ENCODE data around the gene HOXA7.

HOXA7 gene

DNA sequence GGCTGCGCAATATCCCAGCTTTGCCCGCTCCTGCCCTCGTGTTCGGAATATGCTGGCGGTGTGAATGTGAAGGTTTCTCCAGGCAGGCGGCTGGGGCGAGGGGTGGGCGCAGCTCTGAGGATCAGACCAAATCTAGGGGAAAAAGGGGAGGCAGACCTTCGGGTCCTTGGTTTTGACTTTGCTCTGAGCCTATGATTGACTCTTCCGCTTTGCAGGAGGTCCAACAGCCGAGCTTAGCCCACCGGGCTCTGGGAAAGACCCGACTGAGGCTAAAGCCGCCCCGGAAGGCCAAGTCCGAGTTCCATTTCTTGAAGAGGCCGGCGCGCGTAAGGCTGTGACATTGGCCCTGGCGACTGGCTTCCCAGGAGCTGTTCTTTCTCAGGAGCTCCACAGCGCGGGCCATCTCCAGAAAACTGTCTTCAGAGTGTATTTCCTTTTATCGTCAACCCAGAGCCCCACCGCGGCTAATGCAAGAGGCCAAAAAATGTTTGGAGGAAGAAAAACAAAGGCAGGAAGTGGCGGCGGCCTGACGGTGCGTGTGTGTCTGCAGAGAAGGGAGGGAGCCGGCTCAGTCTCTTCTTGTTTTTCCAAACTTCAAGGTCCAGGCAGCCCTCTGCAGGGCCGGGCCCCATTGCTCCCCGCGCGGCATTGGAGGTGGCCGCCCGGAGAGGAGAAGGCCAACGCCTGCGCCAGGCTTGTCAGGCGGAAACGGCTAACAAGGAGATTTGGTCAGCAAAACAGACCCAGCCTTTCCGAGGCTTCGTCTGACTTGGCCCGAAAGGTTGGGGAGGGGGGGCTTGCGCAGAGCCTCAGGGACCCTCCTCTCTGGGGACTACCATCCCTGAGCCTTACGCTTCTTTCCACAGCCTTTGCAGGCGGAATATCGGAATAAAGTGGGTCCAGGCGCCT is 32.2 kb upstream of the HOXA7 start:
- H3K4me3 ChIP-seq (ENCODE audit: low read depth, low read length), result no peak overlapping the region
- DNase-seq (ENCODE audit: low read depth), result no peak
- TF ChIP-seq, protein P1, sequence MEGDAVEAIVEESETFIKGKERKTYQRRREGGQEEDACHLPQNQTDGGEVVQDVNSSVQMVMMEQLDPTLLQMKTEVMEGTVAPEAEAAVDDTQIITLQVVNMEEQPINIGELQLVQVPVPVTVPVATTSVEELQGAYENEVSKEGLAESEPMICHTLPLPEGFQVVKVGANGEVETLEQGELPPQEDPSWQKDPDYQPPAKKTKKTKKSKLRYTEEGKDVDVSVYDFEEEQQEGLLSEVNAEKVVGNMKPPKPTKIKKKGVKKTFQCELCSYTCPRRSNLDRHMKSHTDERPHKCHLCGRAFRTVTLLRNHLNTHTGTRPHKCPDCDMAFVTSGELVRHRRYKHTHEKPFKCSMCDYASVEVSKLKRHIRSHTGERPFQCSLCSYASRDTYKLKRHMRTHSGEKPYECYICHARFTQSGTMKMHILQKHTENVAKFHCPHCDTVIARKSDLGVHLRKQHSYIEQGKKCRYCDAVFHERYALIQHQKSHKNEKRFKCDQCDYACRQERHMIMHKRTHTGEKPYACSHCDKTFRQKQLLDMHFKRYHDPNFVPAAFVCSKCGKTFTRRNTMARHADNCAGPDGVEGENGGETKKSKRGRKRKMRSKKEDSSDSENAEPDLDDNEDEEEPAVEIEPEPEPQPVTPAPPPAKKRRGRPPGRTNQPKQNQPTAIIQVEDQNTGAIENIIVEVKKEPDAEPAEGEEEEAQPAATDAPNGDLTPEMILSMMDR (IDR thresholded peaks at IDR 0.05; ENCODE audit: low read depth, low read length, missing control alignments), result no peak

DNA sequence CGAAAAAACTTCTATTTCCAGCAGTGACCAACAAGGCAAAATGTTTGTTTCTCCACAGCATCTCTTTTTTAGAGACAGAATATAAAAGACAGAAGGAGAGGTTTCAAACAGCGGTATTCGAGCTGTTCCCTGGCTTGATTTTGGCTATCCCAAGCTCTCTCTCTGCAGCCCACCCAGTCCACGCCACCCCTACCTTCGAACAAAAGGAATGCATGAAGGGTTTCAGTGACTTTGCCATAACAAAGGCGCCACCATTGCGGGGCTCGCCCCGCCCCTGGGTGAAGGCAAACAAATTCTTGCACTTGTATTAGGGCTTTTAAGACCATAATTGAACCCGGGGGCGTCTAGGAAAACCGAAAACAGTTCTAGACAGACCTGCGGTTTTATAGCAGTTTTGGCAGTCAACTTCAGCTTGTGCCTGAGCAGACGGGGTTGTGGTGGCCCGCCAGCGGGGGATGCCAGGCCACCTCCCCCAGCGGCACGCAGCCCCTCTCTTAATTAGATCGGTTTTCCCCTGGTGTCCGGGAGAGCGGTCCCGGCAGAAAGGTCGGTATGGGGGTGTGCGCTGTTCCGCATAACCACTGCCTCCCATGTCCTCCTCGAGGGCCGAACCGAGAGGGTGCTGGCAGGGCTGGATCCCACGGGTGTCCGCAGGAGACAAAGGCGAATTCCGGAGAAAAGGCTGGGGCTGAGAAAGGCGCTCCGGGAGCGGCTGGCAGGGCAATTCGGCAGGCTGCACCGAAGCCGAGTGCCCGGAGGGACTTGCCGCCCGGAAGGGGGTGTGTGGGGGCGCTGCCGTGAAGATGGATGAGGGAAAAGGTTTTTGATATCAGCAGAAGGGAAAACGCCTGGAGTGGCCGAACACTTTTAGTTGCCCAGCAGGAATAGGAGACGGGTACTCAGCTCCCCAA is 31.3 kb upstream of the HOXA7 start:
- H3K4me3 ChIP-seq (ENCODE audit: low read depth, low read length), result no peak overlapping the region

DNA sequence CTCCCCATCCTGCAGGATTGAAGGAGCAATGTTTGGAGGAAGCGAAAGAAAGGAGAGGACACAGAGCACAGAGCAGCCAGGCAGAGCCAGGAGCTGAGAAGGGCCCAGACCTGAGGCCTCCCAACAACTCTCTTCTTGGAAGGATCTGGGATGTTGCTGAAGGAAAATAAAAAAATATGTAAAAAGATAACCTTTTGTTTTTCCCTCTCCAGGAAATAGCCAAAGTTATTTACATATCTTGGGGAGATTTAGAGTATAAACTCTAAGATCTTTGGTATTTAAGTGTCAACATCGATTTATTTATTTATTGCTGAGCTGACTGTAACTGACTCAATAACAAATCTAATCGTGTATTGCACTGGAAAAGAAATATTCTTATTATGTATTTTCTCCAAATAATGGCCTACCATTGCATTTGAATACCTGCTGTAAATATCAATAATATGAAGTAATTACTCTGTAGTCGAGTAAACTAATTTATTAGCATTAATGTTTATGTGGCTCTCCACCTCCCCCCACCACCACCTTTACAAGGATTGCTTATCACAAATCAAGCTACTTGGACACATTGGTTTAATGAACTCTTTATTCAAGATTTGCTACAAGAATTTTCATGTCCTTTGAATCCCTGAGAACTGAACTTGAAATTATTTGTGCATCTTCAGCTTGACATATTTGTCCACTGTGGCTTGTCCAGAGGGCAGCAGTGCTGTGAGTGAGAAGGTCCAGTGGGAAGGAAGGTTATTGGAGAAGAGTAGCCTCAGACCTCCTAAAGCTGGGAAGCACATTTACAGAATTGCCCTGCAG is 30.4 kb upstream of the HOXA7 start:
- TF ChIP-seq, protein P1 (IDR thresholded peaks at IDR 0.05; ENCODE audit: low read depth, low read length, missing control alignments), result no peak
- no peak for DNase-seq (ENCODE audit: low read depth)
- H3K4me3 ChIP-seq (ENCODE audit: low read depth, low read length), result no peak overlapping the region

More for the DNA sequence above, 31.3 kb upstream of the HOXA7 start:
- no peak for DNase-seq (ENCODE audit: low read depth)
- TF ChIP-seq, protein P1 (IDR thresholded peaks at IDR 0.05; ENCODE audit: low read depth, low read length, missing control alignments), result no peak

DNA sequence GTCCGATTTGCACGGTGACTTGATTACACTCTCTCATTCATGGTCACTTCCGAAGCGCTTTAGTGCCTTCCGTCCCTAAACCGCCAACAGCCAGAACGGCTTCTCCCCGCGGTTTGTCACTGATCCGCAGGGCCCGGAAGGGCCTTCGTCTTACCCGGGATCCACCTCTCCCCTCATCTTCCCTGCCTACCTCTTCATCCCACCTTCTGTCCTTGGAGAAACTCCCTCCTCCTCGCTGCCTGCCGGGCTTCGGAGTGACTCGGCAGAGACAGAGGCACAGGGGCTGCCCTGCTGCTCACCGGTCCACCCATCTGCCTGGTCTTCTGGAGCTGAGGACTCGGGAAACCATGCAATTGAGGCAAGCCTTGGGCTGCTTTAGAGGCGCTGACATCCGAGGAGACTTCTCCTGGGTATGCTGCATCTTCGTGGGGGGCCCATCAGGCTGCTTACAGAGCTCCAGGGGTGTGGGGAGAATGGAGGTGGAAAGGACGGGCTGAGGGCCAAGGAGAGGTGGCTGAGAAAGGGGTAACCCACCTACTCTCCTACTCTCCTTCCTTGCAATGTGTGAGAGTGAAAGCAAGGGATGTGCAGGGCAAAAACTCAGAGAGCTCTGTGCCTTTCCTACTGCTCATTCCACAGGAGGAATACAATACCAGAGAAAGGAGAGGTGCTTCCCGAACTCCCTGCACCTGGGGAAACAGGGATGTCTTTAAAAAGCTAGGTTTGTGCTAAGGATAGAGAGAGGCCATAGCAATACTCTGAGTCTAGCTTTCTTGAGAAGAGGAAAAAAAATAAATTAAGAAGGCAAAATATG is 29.6 kb upstream of the HOXA7 start:
- TF ChIP-seq, protein P1 (IDR thresholded peaks at IDR 0.05; ENCODE audit: low read depth, low read length, missing control alignments), result no peak
- H3K4me3 ChIP-seq (ENCODE audit: low read depth, low read length), result no peak overlapping the region
- no peak for DNase-seq (ENCODE audit: low read depth)

DNA sequence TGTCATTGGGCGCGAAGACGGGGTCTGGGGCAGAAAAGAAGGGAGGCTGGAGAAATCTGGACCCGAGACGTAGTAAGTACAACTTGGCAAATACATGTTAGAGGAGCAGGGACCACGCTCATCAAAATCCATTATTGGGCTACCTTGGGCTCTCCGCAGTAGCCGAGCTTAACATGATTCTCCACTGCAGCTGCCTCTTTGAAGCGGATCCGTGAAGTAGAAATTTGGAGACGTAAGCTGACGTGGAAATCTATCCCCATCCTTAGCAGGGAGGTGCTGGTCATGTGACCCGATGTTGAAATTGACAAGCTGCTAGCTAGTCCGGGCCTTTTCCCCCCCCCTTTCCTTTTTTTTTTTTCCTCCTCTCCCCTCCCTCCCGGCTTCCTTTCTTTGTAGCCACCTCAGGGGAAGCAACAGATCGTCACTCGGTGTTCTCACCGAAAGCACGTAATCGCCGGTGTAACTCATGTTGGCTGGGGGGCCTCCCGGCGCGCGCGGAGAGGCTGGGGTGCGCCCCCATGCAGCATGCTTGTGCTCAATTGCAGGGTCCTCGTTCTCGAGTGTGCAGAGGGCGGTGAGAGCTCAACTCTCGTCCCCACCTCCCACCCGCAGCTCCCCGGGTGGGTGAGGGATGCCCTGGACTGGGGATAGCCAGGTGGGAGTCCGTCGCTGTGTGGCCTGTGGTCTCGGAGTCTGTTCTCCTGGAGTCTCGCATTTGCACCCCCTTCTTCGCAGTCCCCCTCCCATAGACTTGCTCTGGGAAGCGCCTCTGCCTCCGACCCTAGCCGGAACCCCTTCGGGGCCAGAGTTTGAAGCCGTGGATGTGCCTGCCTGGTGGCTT is 28.8 kb upstream of the HOXA7 start, which contains the start of gene HOXA11:
TSS of gene HOXA11 (minus strand) at position 220 of the 841 bp plus-strand sequence. CDS start at position 132, 88 bp downstream.
- TF ChIP-seq, protein P1 (IDR thresholded peaks at IDR 0.05; ENCODE audit: low read depth, low read length, missing control alignments), result no peak
- no peak for DNase-seq (ENCODE audit: low read depth)
- peak within 1 kb of the TSS; percentile 24 for H3K4me3 ChIP-seq (ENCODE audit: low read depth, low read length)

All from GM12864 (cell line).